Liver (tissue), 9 donors: ENCODE data around the gene TTC24. TPM values are rescaled to one million over a fixed set of nuclear protein-coding genes. Genes with fewer than 3 reads are reported as not detected.

Experiments
- DNase-seq: peaks from one replicate; pipeline ENCODE4 v3.0.0-alpha.2; 2017; ENCODE audit warnings: low spot score
- H3K27ac ChIP-seq, 2 donors: one replicate each; pipeline ENCODE4 v1.7.0; 2013; ENCODE audit warnings: inconsistent platforms in 2 of 2, low read length in 2 of 2, control low read depth in 1 of 2, low read depth in 1 of 2, mild to moderate bottlenecking in 1 of 2
- H3K27me3 ChIP-seq, 4 donors: one replicate each; pipeline versions ENCODE4 v1.6.1 to v1.7.0; 2013; ENCODE audit warnings: low read length in 3 of 4, inconsistent platforms in 1 of 4, mild to moderate bottlenecking in 1 of 4, moderate library complexity in 1 of 4; ENCODE audit not compliant: control insufficient read depth in 4 of 4, insufficient read depth in 4 of 4
- H3K36me3 ChIP-seq, 4 donors: one replicate each; pipeline versions ENCODE4 v1.6.1 to v1.7.0; 2013; ENCODE audit warnings: low read length in 3 of 4, mild to moderate bottlenecking in 3 of 4, low read depth in 1 of 4, moderate library complexity in 1 of 4; ENCODE audit not compliant: control insufficient read depth in 4 of 4, insufficient read depth in 3 of 4
- H3K4me1 ChIP-seq, 4 donors: one replicate each; pipeline versions ENCODE4 v1.6.1 to v1.7.0; 2013; ENCODE audit warnings: low read length in 3 of 4, mild to moderate bottlenecking in 3 of 4, moderate library complexity in 1 of 4; ENCODE audit not compliant: control insufficient read depth in 4 of 4, insufficient read depth in 4 of 4
- H3K4me3 ChIP-seq, 3 donors: one replicate each; pipeline versions ENCODE4 v1.6.1 to v1.7.0; 2013; ENCODE audit warnings: low read length in 3 of 3, control low read depth in 1 of 3, low read depth in 1 of 3, mild to moderate bottlenecking in 1 of 3
- H3K9ac ChIP-seq, 2 donors: one replicate each; pipeline ENCODE4 v1.7.0; 2013; ENCODE audit warnings: low read length in 2 of 2, mild to moderate bottlenecking in 2 of 2, moderate library complexity in 2 of 2, control low read depth in 1 of 2, low read depth in 1 of 2
- H3K9me3 ChIP-seq, 4 donors: one replicate each; pipeline versions ENCODE4 v1.6.1 to v1.7.0; 2013; ENCODE audit warnings: low read length in 3 of 4; ENCODE audit not compliant: control insufficient read depth in 4 of 4
- EGR1 ChIP-seq, 2 donors: IDR thresholded peaks; 2 replicates each; pipeline ENCODE4 v1.6.1; 2016 to 2018; ENCODE audit warnings: antibody characterized with exemption in 2 of 2, low read depth in 2 of 2
- FOXA1 ChIP-seq: IDR thresholded peaks from 2 replicates; pipeline ENCODE4 v1.6.1; 2016; ENCODE audit warnings: antibody characterized with exemption
- FOXA2 ChIP-seq: IDR thresholded peaks from 2 replicates; pipeline ENCODE4 v1.6.1; 2016; ENCODE audit warnings: antibody characterized with exemption
- GABPA ChIP-seq, 2 donors: IDR thresholded peaks in 1 of 2; conservative IDR thresholded peaks in 1 of 2; 2 replicates each; pipeline ENCODE4 v1.6.1; 2016; ENCODE audit warnings: antibody characterized with exemption in 2 of 2, mild to moderate bottlenecking in 1 of 2, moderate library complexity in 1 of 2
- HNF4A ChIP-seq, 2 donors: conservative IDR thresholded peaks; 2 replicates each; pipeline ENCODE4 v1.6.1; 2016; ENCODE audit warnings: antibody characterized with exemption in 2 of 2, mild to moderate bottlenecking in 2 of 2
- HNF4G ChIP-seq: IDR thresholded peaks from 2 replicates; pipeline ENCODE4 v1.6.1; 2016; ENCODE audit warnings: antibody characterized with exemption
- JUND ChIP-seq, 2 donors: IDR thresholded peaks; 2 replicates each; pipeline ENCODE4 v1.6.1; 2016; ENCODE audit warnings: antibody characterized with exemption in 2 of 2
- NR2F2 ChIP-seq: IDR thresholded peaks from 2 replicates; pipeline ENCODE4 v1.6.1; 2016; ENCODE audit warnings: antibody characterized with exemption
- RAD21 ChIP-seq, 2 donors: IDR thresholded peaks; 2 replicates each; pipeline ENCODE4 v1.6.1; 2016; ENCODE audit warnings: antibody characterized with exemption in 2 of 2, mild to moderate bottlenecking in 2 of 2
- RXRA ChIP-seq, 2 donors: IDR thresholded peaks; 2 replicates each; pipeline ENCODE4 v1.6.1; 2017 to 2018; ENCODE audit warnings: antibody characterized with exemption in 2 of 2, mild to moderate bottlenecking in 1 of 2
- SP1 ChIP-seq: IDR thresholded peaks from 2 replicates; pipeline ENCODE4 v1.6.1; 2018; ENCODE audit warnings: antibody characterized with exemption, mild to moderate bottlenecking
- TAF1 ChIP-seq: conservative IDR thresholded peaks from 2 replicates; pipeline ENCODE4 v1.6.1; 2016; ENCODE audit warnings: antibody characterized with exemption, mild to moderate bottlenecking
- YY1 ChIP-seq: IDR thresholded peaks from 2 replicates; pipeline ENCODE4 v1.6.1; 2016; ENCODE audit warnings: antibody characterized with exemption, mild to moderate bottlenecking
- WGBS: extraction: QIAGEN DNeasy Blood & Tissue Kit; methylation state at CpG from one replicate; pipeline ENCODE4 v1.1.7; 2013; 5-methylcytosine and 5-hydroxymethylcytosine counted together
- polyA plus RNA-seq, 2 donors: library from polyadenylated mRNA; stranded (reverse) in 1 of 2; unstranded in 1 of 2; fragments of 200-250 nt in 1 of 2; fragments of >200 nt in 1 of 2; fragmentation: Nextera tagmentation in 1 of 2; extraction: Ambion mirVana in 1 of 2; gene quantifications; one replicate each; pipeline versions ENCODE4 v1.2.1 to v1.2.3, GENCODE V29; 2013 to 2015
- total RNA-seq, 2 donors: library from RNA; depleted of rRNA; stranded (reverse); fragments of >200 nt; gene quantifications; one replicate each; pipeline ENCODE4 v1.2.3, GENCODE V29; 2014
- TF ChIP-seq, protein P1 (sequence below): IDR thresholded peaks from 2 replicates; pipeline ENCODE4 v1.6.1; 2016; ENCODE audit warnings: antibody characterized with exemption, mild to moderate bottlenecking
- TF ChIP-seq, protein P2 (sequence below): fragments of 150-350 bp; IDR thresholded peaks from 2 replicates; pipeline ENCODE4 v1.5.1; 2017; ENCODE audit warnings: improper control_type of control experiment, low read depth, low read length; ENCODE audit not compliant: missing input control
- TF ChIP-seq, protein P3 (sequence below): IDR thresholded peaks from 2 replicates; pipeline ENCODE4 v1.6.1; 2016; ENCODE audit warnings: antibody characterized with exemption
- TF ChIP-seq, protein P4 (sequence below): IDR thresholded peaks from 2 replicates; pipeline ENCODE4 v1.6.1; 2016; ENCODE audit warnings: antibody characterized with exemption
- TF ChIP-seq, protein P5 (sequence below): IDR thresholded peaks from 2 replicates; pipeline ENCODE4 v1.6.1; 2016; ENCODE audit warnings: antibody characterized with exemption
- donor health status: healthy.
- donor health status: healthy.
- donor health status: healthy.
- donor health status: healthy.
- donor health status: healthy.

TTC24 gene
- total and polyA plus RNA-seq, 4 donors = 0.08 to 0.14 (median 0.10) TPM; not detected in 1

DNA sequence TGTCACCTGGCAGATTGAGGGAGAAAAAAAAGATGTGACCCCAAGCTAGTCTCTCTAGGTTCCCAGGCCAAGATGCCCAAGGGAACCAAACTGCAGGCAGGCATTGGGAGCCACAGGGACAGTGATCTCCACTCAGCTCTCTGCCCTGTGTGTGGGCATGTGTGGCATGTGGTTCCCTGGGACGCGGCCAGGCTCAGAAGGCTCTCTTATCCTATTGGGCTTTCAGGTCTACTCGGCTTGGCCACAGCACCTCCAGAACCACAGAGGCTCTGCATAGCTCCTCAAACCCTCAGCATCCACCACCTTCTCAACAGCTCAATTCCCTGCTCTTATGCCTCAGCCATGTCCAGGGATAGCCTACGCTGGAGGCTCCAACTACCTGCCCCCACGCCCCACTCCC is 29.2 kb upstream of the TTC24 start:
- no peaks in the 10 kb centered on the region for H3K4me1 ChIP-seq
- no peak overlapping the region for H3K4me3 ChIP-seq
- no peaks in the 10 kb centered on the region for H3K36me3 ChIP-seq
- H3K27me3 ChIP-seq = no peaks in the 10 kb centered on the region
- no peak overlapping the region for H3K9ac ChIP-seq
- no peaks in the 10 kb centered on the region for H3K9me3 ChIP-seq
- no peak for DNase-seq
- no peak overlapping the region for H3K27ac ChIP-seq
- TF ChIP-seq SP1 = no peak
- TF ChIP-seq, protein P1, sequence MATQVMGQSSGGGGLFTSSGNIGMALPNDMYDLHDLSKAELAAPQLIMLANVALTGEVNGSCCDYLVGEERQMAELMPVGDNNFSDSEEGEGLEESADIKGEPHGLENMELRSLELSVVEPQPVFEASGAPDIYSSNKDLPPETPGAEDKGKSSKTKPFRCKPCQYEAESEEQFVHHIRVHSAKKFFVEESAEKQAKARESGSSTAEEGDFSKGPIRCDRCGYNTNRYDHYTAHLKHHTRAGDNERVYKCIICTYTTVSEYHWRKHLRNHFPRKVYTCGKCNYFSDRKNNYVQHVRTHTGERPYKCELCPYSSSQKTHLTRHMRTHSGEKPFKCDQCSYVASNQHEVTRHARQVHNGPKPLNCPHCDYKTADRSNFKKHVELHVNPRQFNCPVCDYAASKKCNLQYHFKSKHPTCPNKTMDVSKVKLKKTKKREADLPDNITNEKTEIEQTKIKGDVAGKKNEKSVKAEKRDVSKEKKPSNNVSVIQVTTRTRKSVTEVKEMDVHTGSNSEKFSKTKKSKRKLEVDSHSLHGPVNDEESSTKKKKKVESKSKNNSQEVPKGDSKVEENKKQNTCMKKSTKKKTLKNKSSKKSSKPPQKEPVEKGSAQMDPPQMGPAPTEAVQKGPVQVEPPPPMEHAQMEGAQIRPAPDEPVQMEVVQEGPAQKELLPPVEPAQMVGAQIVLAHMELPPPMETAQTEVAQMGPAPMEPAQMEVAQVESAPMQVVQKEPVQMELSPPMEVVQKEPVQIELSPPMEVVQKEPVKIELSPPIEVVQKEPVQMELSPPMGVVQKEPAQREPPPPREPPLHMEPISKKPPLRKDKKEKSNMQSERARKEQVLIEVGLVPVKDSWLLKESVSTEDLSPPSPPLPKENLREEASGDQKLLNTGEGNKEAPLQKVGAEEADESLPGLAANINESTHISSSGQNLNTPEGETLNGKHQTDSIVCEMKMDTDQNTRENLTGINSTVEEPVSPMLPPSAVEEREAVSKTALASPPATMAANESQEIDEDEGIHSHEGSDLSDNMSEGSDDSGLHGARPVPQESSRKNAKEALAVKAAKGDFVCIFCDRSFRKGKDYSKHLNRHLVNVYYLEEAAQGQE = no peak
- TF ChIP-seq FOXA1 = no peak
- TF ChIP-seq FOXA2 = no peak
- TF ChIP-seq, protein P2, sequence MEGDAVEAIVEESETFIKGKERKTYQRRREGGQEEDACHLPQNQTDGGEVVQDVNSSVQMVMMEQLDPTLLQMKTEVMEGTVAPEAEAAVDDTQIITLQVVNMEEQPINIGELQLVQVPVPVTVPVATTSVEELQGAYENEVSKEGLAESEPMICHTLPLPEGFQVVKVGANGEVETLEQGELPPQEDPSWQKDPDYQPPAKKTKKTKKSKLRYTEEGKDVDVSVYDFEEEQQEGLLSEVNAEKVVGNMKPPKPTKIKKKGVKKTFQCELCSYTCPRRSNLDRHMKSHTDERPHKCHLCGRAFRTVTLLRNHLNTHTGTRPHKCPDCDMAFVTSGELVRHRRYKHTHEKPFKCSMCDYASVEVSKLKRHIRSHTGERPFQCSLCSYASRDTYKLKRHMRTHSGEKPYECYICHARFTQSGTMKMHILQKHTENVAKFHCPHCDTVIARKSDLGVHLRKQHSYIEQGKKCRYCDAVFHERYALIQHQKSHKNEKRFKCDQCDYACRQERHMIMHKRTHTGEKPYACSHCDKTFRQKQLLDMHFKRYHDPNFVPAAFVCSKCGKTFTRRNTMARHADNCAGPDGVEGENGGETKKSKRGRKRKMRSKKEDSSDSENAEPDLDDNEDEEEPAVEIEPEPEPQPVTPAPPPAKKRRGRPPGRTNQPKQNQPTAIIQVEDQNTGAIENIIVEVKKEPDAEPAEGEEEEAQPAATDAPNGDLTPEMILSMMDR = no peak
- TF ChIP-seq HNF4A (conservative IDR thresholded peaks at IDR 0.05) = no peak
- TF ChIP-seq EGR1 (IDR thresholded peaks at IDR 0.05; ENCODE audit: low read depth in 2 of 2) = no peak
- no peak for TF ChIP-seq GABPA (IDR thresholded peaks at IDR 0.05 in 1 of 2, conservative IDR thresholded peaks at IDR 0.05 in 1 of 2)
- no peak for TF ChIP-seq NR2F2
- TF ChIP-seq TAF1 = no peak
- TF ChIP-seq RAD21 (IDR thresholded peaks at IDR 0.05) = no peak
- TF ChIP-seq, protein P3, sequence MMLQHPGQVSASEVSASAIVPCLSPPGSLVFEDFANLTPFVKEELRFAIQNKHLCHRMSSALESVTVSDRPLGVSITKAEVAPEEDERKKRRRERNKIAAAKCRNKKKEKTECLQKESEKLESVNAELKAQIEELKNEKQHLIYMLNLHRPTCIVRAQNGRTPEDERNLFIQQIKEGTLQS = no peak
- TF ChIP-seq, protein P4, sequence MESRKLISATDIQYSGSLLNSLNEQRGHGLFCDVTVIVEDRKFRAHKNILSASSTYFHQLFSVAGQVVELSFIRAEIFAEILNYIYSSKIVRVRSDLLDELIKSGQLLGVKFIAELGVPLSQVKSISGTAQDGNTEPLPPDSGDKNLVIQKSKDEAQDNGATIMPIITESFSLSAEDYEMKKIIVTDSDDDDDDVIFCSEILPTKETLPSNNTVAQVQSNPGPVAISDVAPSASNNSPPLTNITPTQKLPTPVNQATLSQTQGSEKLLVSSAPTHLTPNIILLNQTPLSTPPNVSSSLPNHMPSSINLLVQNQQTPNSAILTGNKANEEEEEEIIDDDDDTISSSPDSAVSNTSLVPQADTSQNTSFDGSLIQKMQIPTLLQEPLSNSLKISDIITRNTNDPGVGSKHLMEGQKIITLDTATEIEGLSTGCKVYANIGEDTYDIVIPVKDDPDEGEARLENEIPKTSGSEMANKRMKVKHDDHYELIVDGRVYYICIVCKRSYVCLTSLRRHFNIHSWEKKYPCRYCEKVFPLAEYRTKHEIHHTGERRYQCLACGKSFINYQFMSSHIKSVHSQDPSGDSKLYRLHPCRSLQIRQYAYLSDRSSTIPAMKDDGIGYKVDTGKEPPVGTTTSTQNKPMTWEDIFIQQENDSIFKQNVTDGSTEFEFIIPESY = no peak
- no peak for TF ChIP-seq RXRA (IDR thresholded peaks at IDR 0.05)
- TF ChIP-seq, protein P5, sequence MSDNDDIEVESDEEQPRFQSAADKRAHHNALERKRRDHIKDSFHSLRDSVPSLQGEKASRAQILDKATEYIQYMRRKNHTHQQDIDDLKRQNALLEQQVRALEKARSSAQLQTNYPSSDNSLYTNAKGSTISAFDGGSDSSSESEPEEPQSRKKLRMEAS = no peak
- TF ChIP-seq YY1 = no peak
- TF ChIP-seq JUND (IDR thresholded peaks at IDR 0.05) = no peak
- TF ChIP-seq HNF4G = no peak
- WGBS = 98% methylated on average over 5 of the region's 5 CpGs
